H9 (cell line): ENCODE data around the gene LDB2. TPM values are rescaled to one million over a fixed set of nuclear protein-coding genes. Genes with fewer than 3 reads are reported as not detected.

Experiments used
- DNase-seq: peaks from one replicate; pipeline ENCODE4 v3.0.0-alpha.2; 2017
- H2AFZ ChIP-seq: one replicate; pipeline ENCODE4 v1.6.1; 2013; ENCODE audit warnings: mild to moderate bottlenecking, low read length, control low read depth, moderate library complexity
- H2AK5ac ChIP-seq: 2 replicates; pipeline ENCODE4 v1.6.1; 2013; ENCODE audit warnings: low read length, control low read depth, mixed read lengths; ENCODE audit not compliant: insufficient read length
- H2BK120ac ChIP-seq: one replicate; pipeline ENCODE4 v1.6.1; 2013; ENCODE audit warnings: low read depth, mild to moderate bottlenecking, low read length, control low read depth, inconsistent platforms; ENCODE audit not compliant: poor library complexity, severe bottlenecking
- H2BK12ac ChIP-seq: 2 replicates; pipeline ENCODE4 v1.6.1; 2013; ENCODE audit warnings: low read length, control low read depth, mixed read lengths, low read depth; ENCODE audit not compliant: insufficient read length
- H2BK15ac ChIP-seq: 2 replicates; pipeline ENCODE4 v1.6.1; 2013; ENCODE audit warnings: low read depth, low read length, control low read depth
- H2BK20ac ChIP-seq: one replicate; pipeline ENCODE4 v1.6.1; 2013; ENCODE audit warnings: low read depth, mild to moderate bottlenecking, low read length, control low read depth, inconsistent platforms; ENCODE audit not compliant: poor library complexity, severe bottlenecking
- H2BK5ac ChIP-seq: 2 replicates; pipeline ENCODE4 v1.6.1; 2013; ENCODE audit warnings: low read length, control low read depth, mixed read lengths; ENCODE audit not compliant: insufficient read length
- H3K14ac ChIP-seq: 2 replicates; pipeline ENCODE4 v1.6.1; 2013; ENCODE audit warnings: low read length, control low read depth; ENCODE audit not compliant: insufficient read depth
- H3K18ac ChIP-seq: 2 replicates; pipeline ENCODE4 v1.6.1; 2013; ENCODE audit warnings: low read depth, mild to moderate bottlenecking, mixed read lengths, low read length, control low read depth; ENCODE audit not compliant: insufficient read length
- H3K23ac ChIP-seq: 2 replicates; pipeline ENCODE4 v1.6.1; 2013; ENCODE audit warnings: low read length, control low read depth, mixed read lengths, low read depth; ENCODE audit not compliant: insufficient read length
- H3K23me2 ChIP-seq: 2 replicates; pipeline ENCODE4 v1.6.1; 2013; ENCODE audit warnings: low read depth, mild to moderate bottlenecking, mixed read lengths, low read length, control low read depth; ENCODE audit not compliant: insufficient read length, poor library complexity, severe bottlenecking
- H3K27ac ChIP-seq: 2 replicates; pipeline ENCODE4 v1.5.1; 2013; ENCODE audit warnings: low read length, control low read depth, mixed read lengths, low read depth; ENCODE audit not compliant: insufficient read length
- H3K27me3 ChIP-seq: 2 replicates; pipeline ENCODE4 v1.6.1; 2013; ENCODE audit warnings: low read length, control low read depth, inconsistent platforms; ENCODE audit not compliant: insufficient read depth
- H3K4ac ChIP-seq: 2 replicates; pipeline ENCODE4 v1.6.1; 2013; ENCODE audit warnings: low read depth, mild to moderate bottlenecking, control low read depth, inconsistent platforms, low read length, moderate library complexity
- H3K4me1 ChIP-seq: 2 replicates; pipeline ENCODE4 v1.6.1; 2013; ENCODE audit warnings: low read length, control low read depth, inconsistent platforms; ENCODE audit not compliant: insufficient read depth
- H3K4me2 ChIP-seq: 2 replicates; pipeline ENCODE4 v1.6.1; 2013; ENCODE audit warnings: low read length, control low read depth, mixed read lengths; ENCODE audit not compliant: insufficient read length, insufficient read depth
- H3K56ac ChIP-seq: 2 replicates; pipeline ENCODE4 v1.6.1; 2013; ENCODE audit warnings: low read depth, mild to moderate bottlenecking, mixed read lengths, low read length, control low read depth; ENCODE audit not compliant: insufficient read length
- H3K79me1 ChIP-seq: 2 replicates; pipeline ENCODE4 v1.6.1; 2013; ENCODE audit warnings: low read depth, mild to moderate bottlenecking, moderate library complexity, low read length, control low read depth, inconsistent platforms; ENCODE audit not compliant: insufficient read depth, poor library complexity, severe bottlenecking
- H3K79me2 ChIP-seq: 2 replicates; pipeline ENCODE4 v1.6.1; 2013; ENCODE audit warnings: low read length, control low read depth, inconsistent platforms; ENCODE audit not compliant: insufficient read depth
- H3K9ac ChIP-seq: 2 replicates; pipeline ENCODE4 v1.6.1; 2013; ENCODE audit warnings: low read length, control low read depth, mixed read lengths; ENCODE audit not compliant: insufficient read length; ENCODE audit errors: extremely low read depth
- H3K9me3 ChIP-seq: one replicate; pipeline ENCODE4 v1.6.1; 2013; ENCODE audit warnings: low read depth, low read length, inconsistent platforms; ENCODE audit not compliant: control insufficient read depth
- H3T11ph ChIP-seq: one replicate; pipeline ENCODE4 v1.6.1; 2013; ENCODE audit warnings: mild to moderate bottlenecking, low read length, control low read depth, inconsistent platforms
- H4K20me1 ChIP-seq: one replicate; pipeline ENCODE4 v1.6.1; 2013; ENCODE audit not compliant: control insufficient read depth, insufficient read length, insufficient read depth
- H4K5ac ChIP-seq: 2 replicates; pipeline ENCODE4 v1.6.1; 2013; ENCODE audit warnings: low read depth, mild to moderate bottlenecking, mixed read lengths, low read length, control low read depth; ENCODE audit not compliant: insufficient read length
- H4K8ac ChIP-seq: replicated peaks from 2 replicates; pipeline ENCODE4 v1.6.1; 2013; ENCODE audit warnings: low read length, control low read depth, mixed read lengths, low read depth; ENCODE audit not compliant: insufficient read length
- H4K91ac ChIP-seq: 2 replicates; pipeline ENCODE4 v1.6.1; 2013; ENCODE audit warnings: low read depth, mild to moderate bottlenecking, moderate library complexity, mixed read lengths, low read length, control low read depth; ENCODE audit not compliant: insufficient read length
- H3K27ac Mint-ChIP-seq, 3 experiments: 2 replicates in 2 of 3; 3 replicates in 1 of 3; pipeline ENCODE4 v1.8.0; 2020 to 2021; ENCODE audit warnings: mixed read lengths in 3 of 3, mild to moderate bottlenecking in 1 of 3, moderate library complexity in 1 of 3
- H3K27me3 Mint-ChIP-seq: 2 replicates; pipeline ENCODE4 v1.8.0; 2021; ENCODE audit warnings: low read depth, mild to moderate bottlenecking, moderate library complexity, mixed read lengths
- H3K36me3 Mint-ChIP-seq, 3 experiments: 2 replicates in 2 of 3; 3 replicates in 1 of 3; pipeline ENCODE4 v1.8.0; 2020 to 2021; ENCODE audit warnings: low read depth in 3 of 3, mixed read lengths in 3 of 3; ENCODE audit not compliant: insufficient read depth in 1 of 3
- H3K4me1 Mint-ChIP-seq, 2 experiments: 2 replicates each; pipeline ENCODE4 v1.8.0; 2020; ENCODE audit warnings: mixed read lengths in 2 of 2
- H3K4me3 Mint-ChIP-seq, 2 experiments: 2 replicates in 1 of 2; 3 replicates in 1 of 2; pipeline ENCODE4 v1.8.0; 2020 to 2021; ENCODE audit warnings: mild to moderate bottlenecking in 2 of 2, mixed read lengths in 2 of 2, moderate library complexity in 1 of 2
- H3K9me3 Mint-ChIP-seq, 2 experiments: 2 replicates in 1 of 2; 3 replicates in 1 of 2; pipeline ENCODE4 v1.8.0; 2020; ENCODE audit warnings: mild to moderate bottlenecking in 2 of 2, mixed read lengths in 2 of 2, moderate library complexity in 1 of 2
- CTCF ChIP-seq: fragments of 200-600 bp; sonication (generic); conservative IDR thresholded peaks from 3 replicates; pipeline ENCODE4 v1.8.0; 2021; ENCODE audit warnings: antibody characterized with exemption, mild to moderate bottlenecking
- WGBS: extraction: QIAGEN DNeasy Blood & Tissue Kit; methylation state at CpG from one replicate; pipeline ENCODE4 v1.1.7; 2013; ENCODE audit warnings: missing lambda C conversion rate, low lambda C conversion rate, mixed read lengths; ENCODE audit not compliant: insufficient read length; ENCODE audit errors: extremely low coverage; 5-methylcytosine and 5-hydroxymethylcytosine counted together
- total RNA-seq: library from RNA; stranded (reverse); gene quantifications from 2 replicates; pipeline ENCODE4 v1.2.1, GENCODE V29; 2021

Gene LDB2
- total RNA-seq, 1 experiment from 2014 or later = 22.5 TPM

- Histone ChIP-seq H2AK5ac (no peak overlapping the region), H3K18ac (no peak overlapping the region), H3K4me1 (peaks cover 12% of the 10 kb centered on the region; the same call in 1 of the 2 replicates), H2BK15ac (no peak overlapping the region), H4K20me1 (no peaks in the 10 kb centered on the region), H3K4ac (no peak overlapping the region), H4K5ac (no peak overlapping the region), H4K91ac (no peak overlapping the region), H3K4me2 (no peak overlapping the region), H3K27ac (no peak overlapping the region), H3K27me3 (no peaks in the 10 kb centered on the region), H2BK20ac (no peak overlapping the region), H2BK5ac (no peak overlapping the region), H3K56ac (no peak overlapping the region), H3T11ph (no peak overlapping the region), H3K23me2 (no peaks in the 10 kb centered on the region), H2AFZ (no peak overlapping the region), H2BK12ac (no peak overlapping the region), H3K79me1 (peaks cover 3% of the 10 kb centered on the region), H3K9me3 (no peaks in the 10 kb centered on the region), H2BK120ac (no peak overlapping the region), H3K79me2 (peaks cover 4% of the 10 kb centered on the region; the same call in 1 of the 2 replicates), H3K14ac (no peak overlapping the region), H4K8ac (no peak overlapping the region), H3K23ac (no peak overlapping the region), H3K9ac (no peak overlapping the region)
- DNase-seq = no peak
- Mint-ChIP-seq H3K27me3 (no peaks in the 10 kb centered on the region), H3K36me3 (peaks cover 10 to 21% (median 13%) of the 10 kb centered on the region in 3 experiments), H3K4me1 (peaks cover 19 to 21% of the 10 kb centered on the region in 2 experiments), H3K9me3 (no peaks in the 10 kb centered on the region; a peak in 1 of 5 replicates), H3K4me3 (no peak overlapping the region), H3K27ac (no peak overlapping the region)
- TF ChIP-seq CTCF = no peak
- no CpG with 5 or more reads among the region's 2 CpGs for WGBS
Observed at GRCh38 chr4:16867827-16868226, 30.6 kb downstream of the LDB2 start.
